SH-SY5Y (cell line): ENCODE measurements around the gene PRXL2B.

Experiments
- GATA2 ChIP-seq: IDR thresholded peaks from 2 replicates; pipeline ENCODE4 v1.6.1; 2011; ENCODE audit warnings: mild to moderate bottlenecking, low read depth, low read length
- GATA3 ChIP-seq: IDR thresholded peaks from 2 replicates; pipeline ENCODE4 v1.6.1; 2011; ENCODE audit warnings: low read depth, mild to moderate bottlenecking, low read length, moderate library complexity

GRCh38 chr1:2628191-2628932, 41.8 kb downstream of the PRXL2B start:
- TF ChIP-seq GATA2, result no peak
- TF ChIP-seq GATA3, result no peak
